Body of pancreas (tissue), 4 donors: ENCODE results near the gene LATS2.

Experiments
- POLR2A ChIP-seq, 3 donors: fragments of 450-650 bp; IDR thresholded peaks; one replicate each; pipeline ENCODE4 v1.6.1; 2016; ENCODE audit warnings: antibody characterized with exemption in 3 of 3, mild to moderate bottlenecking in 2 of 3
- TF ChIP-seq, protein P1 (sequence below), 7 experiments: fragments of 450-650 bp in 4 of 7; fragments of 200-600 bp in 3 of 7; sonication (generic) in 3 of 7; IDR thresholded peaks; one replicate each; pipeline ENCODE4 v1.5.1; 2016 to 2019; ENCODE audit warnings: antibody characterized with exemption in 7 of 7

DNA sequence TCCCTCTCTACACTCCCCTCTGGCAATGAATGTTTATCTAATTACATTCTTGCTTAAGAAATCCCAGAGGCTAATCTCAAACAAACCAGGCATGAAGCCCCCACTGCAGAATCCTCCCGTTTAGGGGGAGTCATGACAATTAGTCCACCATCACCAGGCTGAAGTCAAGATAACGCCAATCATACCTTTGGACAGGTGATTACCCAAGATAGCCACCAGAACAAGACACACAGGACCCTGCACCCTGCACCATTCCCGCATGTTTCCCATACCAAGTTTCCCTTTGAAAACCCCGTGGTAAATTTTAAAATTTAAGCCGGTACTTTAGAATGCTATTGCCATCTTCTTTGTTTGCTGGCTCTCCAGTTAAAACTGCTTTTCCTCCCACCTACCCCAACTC lies 94.0 kb downstream of the LATS2 start:
- TF ChIP-seq POLR2A (IDR thresholded peaks at IDR 0.05): no peak
- TF ChIP-seq, protein P1, sequence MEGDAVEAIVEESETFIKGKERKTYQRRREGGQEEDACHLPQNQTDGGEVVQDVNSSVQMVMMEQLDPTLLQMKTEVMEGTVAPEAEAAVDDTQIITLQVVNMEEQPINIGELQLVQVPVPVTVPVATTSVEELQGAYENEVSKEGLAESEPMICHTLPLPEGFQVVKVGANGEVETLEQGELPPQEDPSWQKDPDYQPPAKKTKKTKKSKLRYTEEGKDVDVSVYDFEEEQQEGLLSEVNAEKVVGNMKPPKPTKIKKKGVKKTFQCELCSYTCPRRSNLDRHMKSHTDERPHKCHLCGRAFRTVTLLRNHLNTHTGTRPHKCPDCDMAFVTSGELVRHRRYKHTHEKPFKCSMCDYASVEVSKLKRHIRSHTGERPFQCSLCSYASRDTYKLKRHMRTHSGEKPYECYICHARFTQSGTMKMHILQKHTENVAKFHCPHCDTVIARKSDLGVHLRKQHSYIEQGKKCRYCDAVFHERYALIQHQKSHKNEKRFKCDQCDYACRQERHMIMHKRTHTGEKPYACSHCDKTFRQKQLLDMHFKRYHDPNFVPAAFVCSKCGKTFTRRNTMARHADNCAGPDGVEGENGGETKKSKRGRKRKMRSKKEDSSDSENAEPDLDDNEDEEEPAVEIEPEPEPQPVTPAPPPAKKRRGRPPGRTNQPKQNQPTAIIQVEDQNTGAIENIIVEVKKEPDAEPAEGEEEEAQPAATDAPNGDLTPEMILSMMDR (IDR thresholded peaks at IDR 0.05): no peak
